Measurements from ENCODE around the gene LRRC70.
"Not testable (repeated sequence)": the region's sequence is repeated elsewhere in the genome, so short reads cannot be mapped to it uniquely, and the experiment has no call there.

The LRRC70 gene

GRCh38 chr5:62605638-62606037 lies 27.0 kb downstream of the LRRC70 start:
- DNase-seq (ENCODE audit: low read depth in 2 of 3, low spot score in 1 of 3), result no peak

DNA sequence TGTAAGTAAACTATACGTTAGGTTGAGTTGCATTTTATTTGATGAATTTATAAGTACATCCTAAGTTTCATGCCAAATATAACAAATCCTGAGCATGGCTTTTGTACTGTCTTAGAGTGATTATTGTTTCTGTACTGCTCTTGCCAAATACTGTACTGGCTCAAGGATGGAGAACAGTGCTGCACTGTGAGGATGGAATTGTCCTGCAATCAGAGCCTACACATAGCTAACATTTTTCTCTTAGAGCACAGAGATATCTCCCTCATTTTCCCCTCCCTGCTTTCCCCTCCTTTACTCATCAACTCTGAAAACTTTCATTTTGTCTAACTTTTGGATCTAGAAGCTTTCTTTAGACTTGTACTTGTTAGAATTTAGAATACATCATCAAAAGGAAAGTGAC lies 28.3 kb downstream of the LRRC70 start:
- DNase-seq (ENCODE audit: low read depth in 2 of 3, low spot score in 1 of 3), result no peak

DNA sequence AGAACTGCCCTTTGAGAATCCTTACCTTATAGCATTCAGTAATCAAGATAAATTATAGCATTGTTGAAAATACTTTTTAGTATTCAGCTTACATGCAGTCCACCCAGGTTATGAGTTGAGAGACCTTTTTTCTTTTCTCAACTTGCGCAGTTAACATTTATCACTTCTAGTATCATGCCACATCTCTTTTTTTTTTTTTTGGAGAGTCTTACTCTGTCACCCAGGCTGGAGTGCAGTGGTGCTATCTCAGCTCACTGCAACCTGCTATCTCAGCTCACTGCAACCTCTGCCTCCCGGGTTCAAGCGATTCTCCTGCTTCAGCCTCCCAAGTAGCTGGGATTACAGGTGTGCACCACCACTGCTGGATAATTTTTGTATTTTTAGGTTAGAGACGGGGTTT lies 29.0 kb downstream of the LRRC70 start:
- DNase-seq (ENCODE audit: low read depth in 2 of 3, low spot score in 1 of 3), result no peak

DNA sequence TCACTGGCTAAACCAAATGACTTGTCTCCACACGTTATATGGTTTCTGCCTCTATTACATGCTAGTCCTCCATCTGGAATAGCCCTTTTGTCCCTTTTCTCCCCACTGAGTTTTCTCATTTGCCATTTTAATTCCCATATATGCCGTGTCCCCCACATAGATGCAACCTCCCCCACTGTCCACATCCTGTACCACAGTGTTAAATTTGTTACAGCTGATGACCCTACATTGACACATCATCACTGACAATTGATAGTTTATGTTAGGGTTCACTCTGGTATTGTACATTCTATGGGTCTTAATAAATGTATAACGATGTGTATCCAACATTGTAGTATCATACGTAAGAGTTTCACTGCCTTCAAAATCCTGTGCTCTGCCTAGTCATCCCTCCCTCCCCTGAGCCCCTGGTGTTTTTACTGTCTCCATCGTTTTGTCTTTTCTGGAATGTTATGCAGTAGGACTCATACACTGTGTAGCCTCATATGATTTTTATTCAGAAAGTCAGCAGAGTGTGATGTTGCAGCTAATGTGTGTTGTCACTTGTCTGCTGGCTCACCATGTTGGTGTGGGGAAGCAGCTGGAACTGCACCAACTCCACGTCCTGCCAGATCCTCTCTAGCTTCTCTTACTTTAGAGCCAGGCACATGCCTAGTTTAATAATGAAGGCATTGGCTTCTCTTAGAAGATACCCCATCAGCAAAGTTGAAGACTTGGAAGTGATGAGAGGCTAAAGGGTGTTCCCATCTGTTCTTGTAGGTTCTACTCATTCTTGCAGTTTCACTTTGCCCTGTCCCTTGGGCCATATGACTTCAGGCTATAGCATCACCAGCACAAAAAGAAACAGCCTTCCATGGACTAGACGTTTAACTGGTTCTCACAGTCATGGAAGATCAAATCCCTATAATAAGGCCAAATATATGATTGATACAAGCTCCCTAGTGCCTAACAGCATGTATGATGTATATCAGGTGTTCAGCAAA lies 30.2 kb downstream of the LRRC70 start:
- DNase-seq (ENCODE audit: low read depth in 2 of 3, low spot score in 1 of 3), result no peak

DNA sequence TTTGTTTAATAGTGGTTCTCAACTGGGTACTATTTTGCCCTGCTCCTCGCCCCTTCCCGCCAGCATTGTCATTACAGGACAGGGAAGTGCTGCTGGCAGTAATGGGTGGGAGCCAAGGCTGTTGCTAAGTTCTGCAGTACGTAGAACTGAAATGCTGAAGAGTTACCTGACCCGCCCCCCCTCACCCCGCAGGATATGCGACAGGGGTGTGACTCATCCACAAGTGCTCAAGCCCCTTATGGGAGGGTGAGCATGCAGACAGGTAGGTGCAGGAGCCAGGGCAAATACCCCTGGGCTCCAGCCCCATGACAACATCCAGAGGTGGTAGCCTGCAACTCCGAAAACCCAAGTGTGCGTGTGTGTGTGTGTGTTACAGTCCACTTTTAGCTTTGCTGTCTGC lies 35.7 kb downstream of the LRRC70 start:
- no peak for DNase-seq (ENCODE audit: low read depth in 2 of 3, low spot score in 1 of 3)

- DNase-seq (ENCODE audit: low read depth in 2 of 3, low spot score in 1 of 3), result no peak
Observed at GRCh38 chr5:62616615-62617277, 38.1 kb downstream of the LRRC70 start.

DNA sequence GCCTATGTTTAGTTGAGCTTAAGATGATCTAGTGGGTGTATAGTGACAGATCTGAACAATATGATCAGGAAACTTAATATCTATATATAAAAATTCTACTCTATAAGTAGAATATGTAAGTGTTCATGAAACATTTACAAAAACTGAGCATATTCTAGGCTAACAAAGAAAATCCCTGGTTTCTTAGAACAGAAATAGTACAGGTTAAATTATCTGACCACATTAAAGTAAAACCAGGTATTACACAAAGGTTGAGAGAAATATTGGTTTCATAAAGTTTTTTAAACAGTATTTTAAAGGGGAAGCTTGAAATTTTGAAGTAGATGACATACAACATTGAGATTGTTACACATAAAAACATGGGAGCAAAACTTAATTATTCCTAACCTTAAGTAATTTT lies 39.3 kb downstream of the LRRC70 start:
- DNase-seq (ENCODE audit: low read depth in 2 of 3, low spot score in 1 of 3), result no peak

DNA sequence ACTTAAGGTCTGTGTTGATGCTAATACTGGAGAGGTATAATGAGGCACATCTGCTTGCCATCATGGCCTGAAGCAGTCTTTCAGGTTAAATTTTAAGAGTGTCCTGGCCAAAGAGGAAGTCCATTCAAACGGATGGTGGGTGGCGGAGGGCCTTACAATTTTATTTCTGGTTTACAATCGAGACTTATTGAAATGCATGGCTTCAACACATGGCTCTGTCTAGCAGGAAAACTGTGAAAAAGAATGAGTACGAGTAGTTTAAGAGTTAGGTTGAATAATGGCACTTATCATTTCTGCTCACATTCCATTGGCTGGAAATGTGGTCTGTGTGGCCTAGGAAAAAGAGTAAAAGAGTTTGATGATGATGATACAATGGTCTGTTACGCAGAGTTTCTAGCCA lies 42.1 kb downstream of the LRRC70 start:
- no peak for DNase-seq (ENCODE audit: low read depth in 2 of 3, low spot score in 1 of 3)

- DNase-seq (ENCODE audit: low read depth in 2 of 3, low spot score in 1 of 3), result no peak
Observed at GRCh38 chr5:62621280-62621679, 42.7 kb downstream of the LRRC70 start.

DNA sequence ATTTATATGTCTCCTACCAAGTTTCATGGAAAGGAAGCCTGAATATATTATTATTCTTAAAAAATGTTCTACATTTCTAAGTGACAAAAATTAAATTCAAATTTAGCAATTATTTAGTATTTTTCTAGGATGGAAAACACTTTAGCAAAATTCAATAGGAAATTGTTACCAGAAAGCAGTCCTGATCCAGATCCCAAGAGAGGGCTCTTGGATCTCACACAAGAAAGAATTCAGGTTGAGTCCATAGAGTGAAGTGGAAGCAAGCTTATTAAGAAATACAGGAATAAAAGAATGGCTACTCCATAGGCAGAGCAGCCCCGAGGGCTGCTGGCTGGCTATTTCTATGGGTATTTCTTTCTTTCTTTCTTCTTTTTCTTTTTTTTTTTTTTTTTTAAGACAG lies 44.7 kb downstream of the LRRC70 start:
- DNase-seq (ENCODE audit: low read depth in 2 of 3, low spot score in 1 of 3), result no peak

DNA sequence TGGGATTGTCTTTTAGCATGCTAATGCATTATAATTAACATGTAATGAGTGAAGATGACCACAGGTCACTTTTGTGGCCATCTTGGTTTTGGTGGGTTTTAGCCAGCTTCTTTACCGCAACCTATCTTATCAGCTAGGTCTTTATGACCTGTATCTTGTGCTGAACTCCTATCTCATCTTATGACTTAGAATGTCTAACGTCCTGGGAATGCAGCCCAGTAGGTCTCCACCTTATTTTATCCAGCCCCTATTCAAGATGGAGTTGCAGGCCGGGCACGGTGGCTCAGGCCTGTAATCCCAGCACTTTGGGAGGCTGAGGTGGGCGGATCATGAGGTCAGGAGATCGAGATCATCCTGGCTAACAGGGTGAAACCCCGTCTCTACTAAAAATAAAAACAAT lies 45.8 kb downstream of the LRRC70 start:
- DNase-seq (ENCODE audit: low read depth in 2 of 3, low spot score in 1 of 3), result not testable (repeated sequence)

DNA sequence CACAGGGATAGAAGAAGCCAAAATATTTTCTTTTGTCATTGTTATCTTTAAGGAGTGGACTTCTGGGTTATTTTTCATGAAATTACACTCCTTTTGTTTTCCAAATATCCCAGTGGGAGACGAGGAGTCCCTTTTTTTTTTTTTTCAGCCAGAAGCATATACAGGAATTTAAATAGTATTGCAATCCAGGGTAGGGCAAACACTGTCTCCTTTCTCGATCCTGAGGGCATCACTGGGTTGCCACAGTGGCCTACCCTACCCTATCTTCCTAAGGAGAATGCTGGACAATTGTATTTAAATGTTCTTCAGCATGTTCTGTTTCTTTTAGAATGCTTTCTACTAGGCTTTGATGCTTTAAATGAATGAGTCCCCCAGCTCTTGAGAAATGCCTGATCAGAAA lies 47.9 kb downstream of the LRRC70 start:
- no peak for DNase-seq (ENCODE audit: low read depth in 2 of 3, low spot score in 1 of 3)

DNA sequence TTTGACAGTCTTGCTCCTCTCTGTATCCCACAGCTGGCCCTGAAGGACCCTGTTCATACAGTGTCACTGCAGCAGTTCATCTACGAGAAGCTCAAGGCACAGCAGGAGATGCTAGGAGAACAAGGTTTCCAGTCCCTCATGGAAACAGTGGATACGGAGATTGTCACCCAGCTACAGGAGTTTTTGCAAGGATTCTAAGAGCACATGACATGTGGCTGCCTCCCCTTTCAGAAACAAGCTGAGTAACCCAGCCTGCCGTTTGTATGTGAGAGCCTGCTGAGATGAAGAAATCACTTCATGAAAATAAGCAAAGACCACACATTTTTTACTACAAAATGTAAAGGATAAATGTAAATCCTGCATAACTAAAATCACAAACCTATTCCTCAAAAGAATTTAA lies 48.5 kb downstream of the LRRC70 start:
- DNase-seq (ENCODE audit: low read depth in 2 of 3, low spot score in 1 of 3), result no peak

- no peak for DNase-seq (ENCODE audit: low read depth in 2 of 3, low spot score in 1 of 3)
Observed at GRCh38 chr5:62627901-62628300, 49.3 kb downstream of the LRRC70 start.

All from stimulated activated CD4-positive, alpha-beta T cell treated with anti-CD3 and anti-CD28 coated beads, Interleukin-12 subunit alpha, Interleukin-12 subunit beta, amount 100 ng/mL, for 48 hours (primary cell).